ENCODE measurements around the gene PPP1CC. TPM values are rescaled to one million over a fixed set of nuclear protein-coding genes. Genes with fewer than 3 reads are reported as not detected.

Gene PPP1CC
- total and polyA plus RNA-seq, 2 of the 4 experiments (the other 2 are of a cell fraction) = 71.0 to 126 TPM

DNA sequence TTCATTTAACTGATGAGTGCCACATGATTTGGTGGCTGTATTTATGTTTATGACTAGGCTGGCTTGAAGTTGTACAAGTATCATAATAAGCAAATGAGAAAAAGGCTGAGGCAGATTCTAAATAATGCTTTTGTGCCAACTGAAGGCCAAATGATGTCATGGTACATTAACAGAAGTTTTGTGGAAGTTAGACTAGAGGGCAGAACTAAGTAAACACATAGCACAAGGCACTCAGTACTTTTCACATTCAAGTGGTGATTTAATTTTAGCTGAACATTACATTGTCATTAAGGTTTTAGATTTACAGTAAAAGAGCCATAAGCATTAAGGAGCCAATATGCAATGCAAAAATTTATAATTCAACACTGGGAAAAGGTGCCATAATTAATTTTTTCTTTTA is 21.1 kb downstream of the PPP1CC start:
- H3K4me3 ChIP-seq (ENCODE audit: insufficient read depth, low read depth, low read length) = no peak overlapping the region
- H2AK9ac ChIP-seq (replicated peaks; ENCODE audit: low read depth, low read length, poor library complexity) = no peak overlapping the region
- no peak overlapping the region for H2BK15ac ChIP-seq (ENCODE audit: low read depth, low read length)
- H3K27me3 ChIP-seq (ENCODE audit: control insufficient read depth, insufficient read depth, low read length) = no peaks in the 10 kb centered on the region
- no peak overlapping the region for H2BK5ac ChIP-seq (ENCODE audit: low read depth, low read length, poor library complexity, severe bottlenecking)
- ATAC-seq (ENCODE audit: low read depth) (no peak), DNase-seq (no peak)
- no peaks in the 10 kb centered on the region for H3K4me1 ChIP-seq (ENCODE audit: control insufficient read depth, insufficient read depth, low read length)
- H2BK20ac ChIP-seq (ENCODE audit: low read depth, low read length) = no peak overlapping the region
- H3K56ac ChIP-seq (ENCODE audit: extremely low read depth, insufficient read depth, low read length) = no peak overlapping the region
- H3K9ac ChIP-seq (ENCODE audit: low read depth, low read length) = no peak overlapping the region
- H3K4ac ChIP-seq (ENCODE audit: low read depth, low read length) = no peak overlapping the region
- H3K79me1 ChIP-seq (ENCODE audit: low read depth in 1 of 2, low read length in 2 of 2) = peaks cover 19% of the 10 kb centered on the region in 2 experiments
- H3K18ac ChIP-seq (ENCODE audit: low read depth, low read length) = no peak overlapping the region
- H4K8ac ChIP-seq (ENCODE audit: low read depth in 2 of 2, low read length in 2 of 2) = no peak overlapping the region
- no TSS peak for BruUV-seq (replicated peaks)
- TF ChIP-seq CHD1 (IDR thresholded peaks at IDR 0.05; ENCODE audit: low read depth, low read length) (no peak), SMC3 (IDR thresholded peaks at IDR 0.05; ENCODE audit: low read depth, low read length) (no peak), MXI1 (IDR thresholded peaks at IDR 0.05; ENCODE audit: borderline replicate concordance, low read depth, low read length) (no peak)
- in situ Hi-C loops (cut with MboI; ENCODE audit: low sequenced_read_pairs) = no loop called here
- H3K23ac ChIP-seq (ENCODE audit: low read depth, low read length) = no peak overlapping the region
- H3K36me3 ChIP-seq (ENCODE audit: control insufficient read depth, insufficient read depth, low read length) = peaks cover 46% of the 10 kb centered on the region
- dilution Hi-C loops (cut with HindIII; ENCODE audit: low sequenced_read_pairs, unreplicated experiment) = no loop called here
- ChIA-PET POLR2A (ENCODE audit: unreplicated experiment) (no interaction called here), CTCF (interaction anchor here (0.7 to 1.5 kb wide), 2 partner anchors 15 to 271 kb away, joined by 3 read pairs; partner anchors contain the start of gene ARPC3)
- peaks cover 14% of the 10 kb centered on the region for H3K9me1 ChIP-seq (ENCODE audit: insufficient read depth, low read length)
- no peak overlapping the region for H3K4me2 ChIP-seq (ENCODE audit: low read depth, low read length)
- intact Hi-C loops (cut with micrococcal nuclease) = loop anchor here (10.0 kb wide), 1 partner anchor 267 kb away; the partner anchor contains the start of gene ARPC3
- H2AK5ac ChIP-seq (ENCODE audit: low read depth, low read length) = no peak overlapping the region
- H3K27ac ChIP-seq (ENCODE audit: insufficient read depth, low read length) = no peak overlapping the region
- H3K9me3 ChIP-seq (ENCODE audit: control insufficient read depth, insufficient read depth, low read length) = no peaks in the 10 kb centered on the region
- H4K5ac ChIP-seq (ENCODE audit: low read depth, low read length) = no peak overlapping the region
- H2AFZ ChIP-seq (replicated peaks; ENCODE audit: low read length, poor library complexity) = no peak overlapping the region
- H3K14ac ChIP-seq (replicated peaks; ENCODE audit: low read depth, low read length) = no peak overlapping the region
- no peak overlapping the region for H4K91ac ChIP-seq (ENCODE audit: insufficient read depth, low read depth, low read length)
- H2BK120ac ChIP-seq (ENCODE audit: low read depth, low read length) = no peak overlapping the region
- H4K20me1 ChIP-seq (ENCODE audit: insufficient read depth, low read length) = peaks cover 26% of the 10 kb centered on the region
